Sciatic nerve (tissue), 2 donors: ENCODE data around the gene MIB1. TPM values are rescaled to one million over a fixed set of nuclear protein-coding genes. Genes with fewer than 3 reads are reported as not detected.

ENCODE experiments used
- ATAC-seq: fragments of 200-7000 bp; cut with Tn5 transposase; one replicate; pipeline ENCODE4 v1.9.1; 2020; ENCODE audit warnings: mild to moderate bottlenecking, moderate library complexity
- DNase-seq: peaks from one replicate; pipeline ENCODE4 v3.0.0-alpha.2; 2020; ENCODE audit warnings: low spot score
- intact Hi-C: fragments of 100-400 bp; cut with DNase I; formaldehyde crosslinking; loops from one replicate; pipeline ENCODE4 v1.14.2; 2022
- total RNA-seq: library from RNA; stranded (reverse); fragmentation: NEBNext Ultra II Directional; extraction: Animal tissue kit (Norgen Biotek cat#: 25700); gene quantifications from one replicate; pipeline ENCODE4 v1.2.1, GENCODE V29; 2021
- donor health status: DM: no; HTN: no; CAD: no.
- donor health status: DM: no; HTN: no; CAD: no.

Gene MIB1
- total RNA-seq, 1 donor from 2014 or later: 50.4 TPM

GRCh38 chr18:21912339-21913239, 172.0 kb downstream of the MIB1 start:
- DNase-seq (no peak), ATAC-seq (no peak)
- intact Hi-C loops: no loop called here

- DNase-seq: no peak
- intact Hi-C loops: no loop called here
- no peak for ATAC-seq
These were observed 174.2 kb downstream of the MIB1 start for GRCh38 chr18:21914739-21915319.

GRCh38 chr18:21915546-21915945, 175.0 kb downstream of the MIB1 start:
- ATAC-seq: no peak
- intact Hi-C loops: no loop called here
- DNase-seq: no peak

- DNase-seq: no peak
- ATAC-seq: no peak
- intact Hi-C loops: no loop called here
These were observed 176.0 kb downstream of the MIB1 start for GRCh38 chr18:21916594-21916993.

- intact Hi-C loops: no loop called here
- DNase-seq (no peak), ATAC-seq (no peak)
These were observed 178.1 kb downstream of the MIB1 start for GRCh38 chr18:21918693-21919092.

Other genes starting within 250 kb of the MIB1 start
- 17.0 TPM for gene ESCO1, start 140.1 kb upstream of the MIB1 start, total RNA-seq
- 28.2 TPM for gene SNRPD1, start 128.5 kb upstream of the MIB1 start, total RNA-seq
- 15.4 TPM for gene ABHD3, start 36.0 kb upstream of the MIB1 start, total RNA-seq